Nephron progenitor cell (in vitro differentiated cells): ENCODE data around the gene DPF3.

Experiments
- DNase-seq: peaks from one replicate; pipeline ENCODE4 v3.0.0; 2021
- H3K27ac Mint-ChIP-seq: 2 replicates; pipeline ENCODE4 v1.8.0; 2021; ENCODE audit warnings: mild to moderate bottlenecking, moderate library complexity, mixed read lengths
- H3K27me3 Mint-ChIP-seq: 2 replicates; pipeline ENCODE4 v1.8.0; 2021; ENCODE audit warnings: mild to moderate bottlenecking, low read depth, mixed read lengths; ENCODE audit not compliant: poor library complexity
- H3K36me3 Mint-ChIP-seq: 2 replicates; pipeline ENCODE4 v1.8.0; 2021; ENCODE audit warnings: low read depth, mixed read lengths
- H3K4me1 Mint-ChIP-seq: 2 replicates; pipeline ENCODE4 v1.8.0; 2021; ENCODE audit warnings: mixed read lengths
- H3K4me3 Mint-ChIP-seq: 2 replicates; pipeline ENCODE4 v1.8.0; 2021; ENCODE audit warnings: mild to moderate bottlenecking, moderate library complexity, mixed read lengths
- H3K9me3 Mint-ChIP-seq: 2 replicates; pipeline ENCODE4 v1.8.0; 2021; ENCODE audit warnings: mild to moderate bottlenecking, moderate library complexity, mixed read lengths
- TF ChIP-seq, protein P1 (sequence below): fragments of 200-600 bp; sonication (generic); IDR thresholded peaks from 2 replicates; pipeline ENCODE4 v1.5.0; 2021; ENCODE audit warnings: antibody characterized with exemption

Gene DPF3

DNA sequence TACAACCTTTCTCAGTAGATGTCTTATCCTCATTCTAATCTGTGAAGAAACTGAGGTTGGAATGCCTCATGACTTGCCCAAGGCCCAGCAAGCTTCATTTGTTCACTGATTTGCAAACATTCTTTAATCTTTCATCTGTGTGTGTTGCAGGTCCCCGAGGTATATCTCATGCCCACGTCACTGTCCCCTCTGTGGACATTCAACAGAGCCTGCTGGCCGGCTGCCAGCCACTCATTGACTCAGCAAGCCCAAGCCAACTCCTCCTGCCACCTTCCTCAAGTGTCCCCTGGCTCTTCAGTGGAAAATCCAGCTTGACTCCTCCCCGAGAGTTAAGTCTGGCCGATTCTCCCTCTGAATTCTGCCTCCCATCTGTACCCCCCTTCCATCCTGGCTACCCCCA lies 30.4 kb upstream of the DPF3 start:
- no peaks in the 10 kb centered on the region for H3K36me3 Mint-ChIP-seq
- peaks cover 11% of the 10 kb centered on the region for H3K9me3 Mint-ChIP-seq
- H3K4me1 Mint-ChIP-seq: peaks cover 16% of the 10 kb centered on the region
- H3K27me3 Mint-ChIP-seq: peaks cover 9% of the 10 kb centered on the region
- TF ChIP-seq, protein P1, sequence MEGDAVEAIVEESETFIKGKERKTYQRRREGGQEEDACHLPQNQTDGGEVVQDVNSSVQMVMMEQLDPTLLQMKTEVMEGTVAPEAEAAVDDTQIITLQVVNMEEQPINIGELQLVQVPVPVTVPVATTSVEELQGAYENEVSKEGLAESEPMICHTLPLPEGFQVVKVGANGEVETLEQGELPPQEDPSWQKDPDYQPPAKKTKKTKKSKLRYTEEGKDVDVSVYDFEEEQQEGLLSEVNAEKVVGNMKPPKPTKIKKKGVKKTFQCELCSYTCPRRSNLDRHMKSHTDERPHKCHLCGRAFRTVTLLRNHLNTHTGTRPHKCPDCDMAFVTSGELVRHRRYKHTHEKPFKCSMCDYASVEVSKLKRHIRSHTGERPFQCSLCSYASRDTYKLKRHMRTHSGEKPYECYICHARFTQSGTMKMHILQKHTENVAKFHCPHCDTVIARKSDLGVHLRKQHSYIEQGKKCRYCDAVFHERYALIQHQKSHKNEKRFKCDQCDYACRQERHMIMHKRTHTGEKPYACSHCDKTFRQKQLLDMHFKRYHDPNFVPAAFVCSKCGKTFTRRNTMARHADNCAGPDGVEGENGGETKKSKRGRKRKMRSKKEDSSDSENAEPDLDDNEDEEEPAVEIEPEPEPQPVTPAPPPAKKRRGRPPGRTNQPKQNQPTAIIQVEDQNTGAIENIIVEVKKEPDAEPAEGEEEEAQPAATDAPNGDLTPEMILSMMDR: no peak
- no peak for DNase-seq
- no peak overlapping the region for H3K27ac Mint-ChIP-seq
- H3K4me3 Mint-ChIP-seq: no peak overlapping the region

DNA sequence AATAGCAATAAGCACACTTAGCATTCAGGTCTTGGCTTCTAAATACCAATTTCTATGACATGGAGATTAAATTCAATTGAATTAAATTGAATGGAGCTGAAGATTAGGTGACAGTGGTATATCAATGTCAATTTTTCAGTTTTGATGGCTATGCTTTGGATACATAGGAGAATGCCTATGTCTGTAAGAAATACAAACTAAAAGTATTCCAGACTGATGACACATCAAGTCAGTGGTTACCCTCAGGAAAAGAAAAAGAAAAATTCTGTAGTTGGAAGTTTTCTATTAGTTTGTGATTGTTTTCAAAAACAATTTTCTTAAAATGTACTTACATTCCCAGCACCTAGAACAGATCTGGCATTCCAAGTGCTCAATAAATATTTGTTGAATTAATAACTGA lies 27.5 kb upstream of the DPF3 start:
- Mint-ChIP-seq H3K9me3 (peaks cover 11% of the 10 kb centered on the region), H3K4me1 (peaks cover 34% of the 10 kb centered on the region), H3K27ac (no peak overlapping the region), H3K4me3 (no peak overlapping the region), H3K27me3 (peaks cover 9% of the 10 kb centered on the region), H3K36me3 (no peaks in the 10 kb centered on the region)
- TF ChIP-seq, protein P1: no peak
- no peak for DNase-seq

DNA sequence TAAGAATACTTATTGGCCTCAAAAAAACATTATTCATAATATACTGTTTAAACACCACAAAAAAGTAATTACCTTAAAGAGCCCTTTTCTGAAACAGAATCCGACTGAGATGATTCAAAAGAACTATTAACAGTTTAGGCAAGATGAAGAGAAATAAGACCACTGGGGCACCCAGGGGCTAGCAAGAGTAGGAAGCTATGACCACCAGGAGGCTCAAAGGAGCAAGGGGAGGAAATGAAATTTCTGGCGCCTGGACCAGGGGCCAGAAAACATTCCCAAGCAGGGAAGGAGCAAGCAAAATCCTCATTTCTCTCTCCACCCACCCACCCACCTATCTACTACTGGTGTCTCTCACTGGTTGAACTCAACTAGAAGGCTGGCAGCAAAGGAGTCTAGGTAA lies 26.1 kb upstream of the DPF3 start:
- H3K4me3 Mint-ChIP-seq: no peak overlapping the region
- peaks cover 24% of the 10 kb centered on the region for H3K4me1 Mint-ChIP-seq
- H3K9me3 Mint-ChIP-seq: peaks cover 11% of the 10 kb centered on the region
- no peak for DNase-seq
- peaks cover 3% of the 10 kb centered on the region for H3K27me3 Mint-ChIP-seq
- H3K36me3 Mint-ChIP-seq: no peaks in the 10 kb centered on the region
- TF ChIP-seq, protein P1: no peak
- H3K27ac Mint-ChIP-seq: no peak overlapping the region

DNA sequence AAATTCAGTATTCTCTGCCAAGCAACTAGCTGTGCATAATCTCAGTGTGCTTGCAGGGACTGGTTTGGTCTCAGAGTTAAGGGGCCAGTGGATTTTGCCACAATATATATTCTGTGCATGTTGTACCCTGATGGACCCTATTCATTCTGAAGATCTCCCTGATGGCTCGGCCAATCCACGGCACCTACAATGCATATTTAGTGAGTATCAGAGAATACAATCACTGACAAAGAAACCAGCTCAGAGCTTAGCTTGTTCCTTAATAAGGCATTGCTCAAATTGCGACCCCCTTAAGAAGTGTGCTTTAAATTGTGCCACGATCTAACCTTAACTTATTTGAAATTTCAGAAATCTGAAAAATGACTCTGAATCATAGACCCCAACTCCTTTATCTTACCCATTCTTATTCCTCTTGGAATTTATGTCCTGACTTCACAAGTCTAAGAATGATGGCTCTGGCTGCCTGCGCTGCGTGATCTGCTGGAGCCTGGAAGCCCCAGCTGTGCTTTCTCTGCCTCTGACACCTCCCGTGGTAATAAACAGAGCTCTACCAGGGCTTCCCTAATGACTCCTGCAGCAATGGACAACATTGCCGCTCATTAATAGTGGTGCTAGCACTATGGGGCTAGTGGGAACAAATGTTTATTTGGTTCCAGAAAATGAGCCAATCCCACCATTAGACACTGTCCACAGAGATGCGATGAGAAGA lies 23.3 kb upstream of the DPF3 start:
- H3K4me3 Mint-ChIP-seq: no peak overlapping the region

DNA sequence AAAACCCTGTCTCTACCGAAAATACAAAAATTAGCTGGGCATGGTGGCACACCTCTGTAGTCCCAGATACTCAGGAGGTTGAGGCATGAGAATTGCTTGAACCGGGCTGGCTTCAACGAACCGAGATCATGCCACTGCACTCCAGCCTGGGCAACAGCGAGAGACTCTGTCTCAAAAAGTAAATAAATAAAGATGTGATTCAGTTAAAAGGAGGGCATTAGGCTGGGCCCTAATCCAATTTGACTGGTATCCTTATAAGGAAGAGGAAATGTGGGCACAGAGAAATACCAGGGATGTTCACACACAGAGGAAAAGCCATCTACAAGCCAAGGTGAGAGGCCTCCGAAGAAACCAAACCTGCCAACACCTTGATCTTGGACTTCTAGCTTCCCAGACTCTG lies 22.3 kb upstream of the DPF3 start:
- TF ChIP-seq, protein P1: no peak
- peaks cover 27% of the 10 kb centered on the region for H3K4me1 Mint-ChIP-seq
- H3K27ac Mint-ChIP-seq: no peak overlapping the region
- no peak for DNase-seq
- H3K27me3 Mint-ChIP-seq: peaks cover 2% of the 10 kb centered on the region
- no peak overlapping the region for H3K4me3 Mint-ChIP-seq
- peaks cover 5% of the 10 kb centered on the region for H3K9me3 Mint-ChIP-seq
- no peaks in the 10 kb centered on the region for H3K36me3 Mint-ChIP-seq

More for the DNA sequence above, 23.3 kb upstream of the DPF3 start:
- peaks cover 23% of the 10 kb centered on the region for H3K4me1 Mint-ChIP-seq
- peaks cover 11% of the 10 kb centered on the region for H3K9me3 Mint-ChIP-seq
- no peak for DNase-seq
- no peak overlapping the region for H3K27ac Mint-ChIP-seq
- peaks cover 2% of the 10 kb centered on the region for H3K27me3 Mint-ChIP-seq
- TF ChIP-seq, protein P1: no peak
- no peaks in the 10 kb centered on the region for H3K36me3 Mint-ChIP-seq

DNA sequence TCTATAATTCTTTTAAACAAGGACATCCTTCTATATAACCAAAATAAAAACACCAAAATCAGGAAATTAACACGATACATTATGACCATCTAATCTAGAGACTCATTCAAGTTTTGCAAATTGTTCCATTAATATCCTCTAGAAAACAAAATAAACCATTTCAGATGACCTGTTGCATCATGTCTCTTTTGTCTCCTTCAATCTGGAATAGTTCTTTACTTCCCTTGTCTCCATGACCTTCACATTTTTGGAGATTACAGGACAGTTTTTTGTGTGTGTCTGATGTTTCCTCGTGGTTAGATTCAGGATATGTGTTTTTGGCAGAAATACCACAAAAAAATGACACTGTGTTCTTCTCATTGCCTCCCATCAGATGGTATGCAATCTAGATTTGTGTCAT lies 19.9 kb upstream of the DPF3 start:
- H3K36me3 Mint-ChIP-seq: no peaks in the 10 kb centered on the region
- H3K27ac Mint-ChIP-seq: no peak overlapping the region
- TF ChIP-seq, protein P1: no peak
- H3K27me3 Mint-ChIP-seq: peaks cover 3% of the 10 kb centered on the region
- no peaks in the 10 kb centered on the region for H3K9me3 Mint-ChIP-seq
- no peak for DNase-seq
- H3K4me3 Mint-ChIP-seq: no peak overlapping the region
- H3K4me1 Mint-ChIP-seq: peaks cover 36% of the 10 kb centered on the region
